GM10266 (cell line): ENCODE measurements around the gene ZNF277.

Experiments used
- DNase-seq: peaks from one replicate; pipeline ENCODE4 v3.0.0; 2012; ENCODE audit errors: extremely low spot score
- TF ChIP-seq, protein P1 (sequence below): IDR thresholded peaks from 2 replicates; pipeline ENCODE4 v1.5.1; 2012; ENCODE audit warnings: mild to moderate bottlenecking, low read depth; ENCODE audit not compliant: control insufficient read depth, insufficient read depth; ENCODE audit errors: missing control alignments

ZNF277 gene

GRCh38 chr7:112223310-112223709 is 16.8 kb downstream of the ZNF277 start:
- TF ChIP-seq, protein P1, sequence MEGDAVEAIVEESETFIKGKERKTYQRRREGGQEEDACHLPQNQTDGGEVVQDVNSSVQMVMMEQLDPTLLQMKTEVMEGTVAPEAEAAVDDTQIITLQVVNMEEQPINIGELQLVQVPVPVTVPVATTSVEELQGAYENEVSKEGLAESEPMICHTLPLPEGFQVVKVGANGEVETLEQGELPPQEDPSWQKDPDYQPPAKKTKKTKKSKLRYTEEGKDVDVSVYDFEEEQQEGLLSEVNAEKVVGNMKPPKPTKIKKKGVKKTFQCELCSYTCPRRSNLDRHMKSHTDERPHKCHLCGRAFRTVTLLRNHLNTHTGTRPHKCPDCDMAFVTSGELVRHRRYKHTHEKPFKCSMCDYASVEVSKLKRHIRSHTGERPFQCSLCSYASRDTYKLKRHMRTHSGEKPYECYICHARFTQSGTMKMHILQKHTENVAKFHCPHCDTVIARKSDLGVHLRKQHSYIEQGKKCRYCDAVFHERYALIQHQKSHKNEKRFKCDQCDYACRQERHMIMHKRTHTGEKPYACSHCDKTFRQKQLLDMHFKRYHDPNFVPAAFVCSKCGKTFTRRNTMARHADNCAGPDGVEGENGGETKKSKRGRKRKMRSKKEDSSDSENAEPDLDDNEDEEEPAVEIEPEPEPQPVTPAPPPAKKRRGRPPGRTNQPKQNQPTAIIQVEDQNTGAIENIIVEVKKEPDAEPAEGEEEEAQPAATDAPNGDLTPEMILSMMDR = no peak

DNA sequence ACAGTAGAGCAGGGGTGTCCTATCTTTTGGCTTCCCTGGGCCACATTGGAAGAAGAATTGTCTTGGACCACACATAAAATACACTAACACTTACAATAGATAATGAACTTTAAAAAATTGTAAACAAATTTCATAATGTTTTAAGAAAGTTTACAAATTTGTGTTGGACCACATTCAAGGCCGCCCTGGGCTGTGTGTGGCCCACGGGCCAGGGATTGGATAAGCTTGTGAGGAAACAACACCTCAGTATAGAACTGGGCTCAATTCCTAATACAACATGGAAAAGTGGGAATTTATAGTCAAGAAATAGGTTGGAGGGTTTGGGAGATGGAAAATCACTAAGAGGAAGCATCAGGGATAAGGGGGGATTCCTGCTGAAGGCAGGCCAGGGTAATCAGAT is 17.7 kb downstream of the ZNF277 start:
- TF ChIP-seq, protein P1 = no peak
- DNase-seq = no peak

More at GRCh38 chr7:112223310-112223709, 16.8 kb downstream of the ZNF277 start:
- no peak for DNase-seq

DNA sequence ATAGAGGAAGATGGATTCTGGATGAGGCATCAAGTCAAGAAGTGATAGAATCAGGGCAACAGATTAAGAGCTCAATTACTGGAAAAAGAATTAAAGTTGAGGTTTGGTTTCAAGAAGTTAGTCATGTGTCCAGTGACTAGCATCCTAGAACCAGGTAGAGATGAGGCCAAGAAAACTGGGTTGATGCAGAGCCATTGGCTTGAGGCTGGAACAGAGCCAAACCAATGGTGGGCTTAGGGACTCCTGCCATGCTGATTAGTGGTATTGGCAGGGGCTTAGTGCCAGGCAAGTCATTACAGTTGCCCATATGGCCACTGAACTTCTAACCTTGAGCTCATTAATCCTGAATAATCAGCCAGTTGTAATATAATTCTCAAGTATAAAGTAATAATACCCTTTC is 18.5 kb downstream of the ZNF277 start:
- DNase-seq = no peak
- TF ChIP-seq, protein P1 = no peak

GRCh38 chr7:112226701-112227276 is 20.3 kb downstream of the ZNF277 start:
- TF ChIP-seq, protein P1 = no peak
- no peak for DNase-seq

GRCh38 chr7:112228632-112229031 is 22.1 kb downstream of the ZNF277 start:
- TF ChIP-seq, protein P1 = no peak
- no peak for DNase-seq

DNA sequence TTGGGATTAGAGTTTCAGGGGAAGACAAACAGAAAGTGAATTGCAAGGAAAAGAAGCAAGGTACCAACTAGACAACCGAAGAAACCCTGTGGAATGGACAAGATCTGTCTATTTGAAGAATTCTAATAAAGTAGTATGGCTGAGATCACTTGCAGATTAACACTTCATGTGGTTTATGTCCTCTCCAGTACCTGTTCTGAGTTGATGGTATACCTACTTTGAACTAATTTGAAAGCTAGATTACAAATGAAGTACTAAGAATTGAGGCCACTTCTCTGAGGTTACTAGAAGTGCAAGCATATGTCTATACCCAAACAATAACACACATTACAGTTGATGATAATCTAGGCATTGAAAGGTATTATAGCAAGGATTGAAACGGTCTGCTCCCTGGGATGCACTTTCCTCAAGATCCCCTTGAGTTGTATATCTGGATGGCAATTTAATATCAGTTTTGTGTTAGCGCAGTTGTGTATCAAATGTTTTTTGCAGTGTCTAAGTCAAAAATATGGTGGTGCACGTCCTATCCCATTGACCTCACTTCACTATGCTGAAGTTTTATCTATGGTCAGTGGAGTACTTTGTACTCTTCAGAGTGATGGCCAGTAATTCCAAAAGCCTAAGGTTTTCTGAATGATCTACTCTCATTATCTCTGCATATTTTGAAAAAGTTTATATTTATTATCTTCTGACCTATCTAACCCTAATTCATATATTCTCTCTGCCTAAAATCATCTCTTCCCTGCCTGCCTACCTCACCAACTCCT is 25.9 kb downstream of the ZNF277 start:
- no peak for DNase-seq
- TF ChIP-seq, protein P1 = no peak

DNA sequence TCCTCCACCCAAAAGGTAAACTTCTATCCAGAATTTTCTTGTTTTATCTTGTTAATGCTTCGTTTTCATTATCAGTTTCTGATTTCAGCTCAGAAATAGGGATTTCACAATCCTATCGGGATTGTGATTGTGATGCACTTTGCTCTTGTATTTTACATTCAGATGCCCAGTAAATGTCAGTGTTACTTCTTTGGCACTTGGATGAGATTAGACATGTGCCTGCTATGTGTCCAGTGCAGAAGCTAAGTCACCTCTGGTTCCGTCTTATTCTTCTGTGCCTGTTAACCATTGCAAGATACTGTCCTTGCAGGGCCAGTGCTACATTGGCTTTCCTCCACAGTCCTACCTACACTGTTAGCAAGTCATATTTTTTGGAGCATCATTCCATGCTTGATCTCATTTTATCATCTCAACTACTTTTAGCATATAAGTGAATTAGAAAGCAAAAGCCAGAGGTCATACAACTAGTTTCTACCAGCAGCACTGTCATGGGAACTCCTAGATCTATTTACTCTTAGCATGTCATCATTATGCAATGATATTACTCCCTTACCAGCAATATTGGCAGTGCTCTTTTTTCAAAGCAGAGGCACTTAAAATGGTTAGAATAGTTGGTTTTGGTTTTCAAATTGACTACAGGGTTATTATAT is 26.7 kb downstream of the ZNF277 start:
- TF ChIP-seq, protein P1 = no peak
- DNase-seq = no peak
